ENCODE measurements around the gene MFSD1. TPM values are rescaled to one million over a fixed set of nuclear protein-coding genes. Genes with fewer than 3 reads are reported as not detected.

MFSD1 gene
- total and polyA plus RNA-seq, 2 of the 13 experiments (the other 11 are each of a cell fraction or from before 2014, with no cell fraction given), result 17.3 to 37.9 TPM

GRCh38 chr3:158808697-158809096 lies 6.8 kb downstream of the MFSD1 start:
- ChIA-PET CTCF (ENCODE audit: low intra/inter-chr PET ratio, low total read pairs) (no interaction called here), POLR2A (no interaction called here)
- H3K4me1 ChIP-seq (ENCODE audit: insufficient read depth, low read length), result no peaks in the 10 kb centered on the region
- in situ Hi-C loops (cut with HindIII; ENCODE audit: extremely low pct_ligation_motif_present, low pct_unique_long_range_greater_than_20kb), result no loop called here
- H2AFZ ChIP-seq (ENCODE audit: low read length), result no peak overlapping the region
- H3K36me3 ChIP-seq (replicated peaks in 1 of 2; ENCODE audit: control insufficient read depth in 1 of 2, insufficient read depth in 2 of 2, low read length in 2 of 2), result peaks cover 4 to 10% of the 10 kb centered on the region in 2 experiments; a peak in 4 of 5 replicates
- 94% methylated on average over 3 of the region's 3 CpGs for WGBS (ENCODE audit: low lambda C conversion rate)
- H3K4me2 ChIP-seq (ENCODE audit: low read depth, low read length), result no peak overlapping the region
- no peak overlapping the region for H3K27ac ChIP-seq (ENCODE audit: extremely low read length, insufficient read depth, low read length)
- no peak overlapping the region for H3K9ac ChIP-seq (ENCODE audit: insufficient read depth, low read depth, low read length)
- H3K4me3 ChIP-seq (replicated peaks in 1 of 3; ENCODE audit: insufficient read depth in 1 of 3, low read depth in 2 of 3, low read length in 3 of 3), result no peak overlapping the region
- H3K79me2 ChIP-seq (ENCODE audit: insufficient read depth, low read length), result no peaks in the 10 kb centered on the region
- ATAC-seq (no peak), FAIRE-seq (no peak), DNase-seq (ENCODE audit: low spot score) (no peak)
- BruUV-seq (replicated peaks), result no TSS peak
- H3K9me3 ChIP-seq (ENCODE audit: low read length), result no peaks in the 10 kb centered on the region
- TF ChIP-seq ATF7 (IDR thresholded peaks at IDR 0.05), result peak; percentile 64
- TF ChIP-seq ATF7 (CRISPR knock-in tag; IDR thresholded peaks at IDR 0.05), result no peak
- no peak for TF ChIP-seq PCBP1 (IDR thresholded peaks at IDR 0.05; ENCODE audit: borderline replicate concordance, low read depth, low read length)
- intact Hi-C loops (cut with micrococcal nuclease; ENCODE audit: unreplicated experiment), result no loop called here
- H3K27me3 ChIP-seq (ENCODE audit: control insufficient read depth in 1 of 2, insufficient read depth in 2 of 2, low read length in 2 of 2), result no peaks in the 10 kb centered on the region
- no peaks in the 10 kb centered on the region for H4K20me1 ChIP-seq (ENCODE audit: insufficient read depth, low read length)

GRCh38 chr3:158809642-158810041 lies 7.8 kb downstream of the MFSD1 start:
- H3K27ac ChIP-seq (ENCODE audit: extremely low read length, insufficient read depth, low read length), result no peak overlapping the region
- FAIRE-seq, result no peak
- POLR2A ChIA-PET, result no interaction called here

More at GRCh38 chr3:158809642-158810041, 7.8 kb downstream of the MFSD1 start:
- intact Hi-C loops (cut with micrococcal nuclease; ENCODE audit: unreplicated experiment) (no loop called here), in situ Hi-C loops (cut with HindIII; ENCODE audit: extremely low pct_ligation_motif_present, low pct_unique_long_range_greater_than_20kb) (no loop called here)
- H4K20me1 ChIP-seq (ENCODE audit: insufficient read depth, low read length), result no peaks in the 10 kb centered on the region
- no TSS peak for BruUV-seq (replicated peaks)
- H3K9ac ChIP-seq (ENCODE audit: insufficient read depth, low read depth, low read length), result no peak overlapping the region
- no peak for ATAC-seq
- CTCF ChIA-PET (ENCODE audit: low intra/inter-chr PET ratio, low total read pairs), result no interaction called here
- no peaks in the 10 kb centered on the region for H3K27me3 ChIP-seq (ENCODE audit: control insufficient read depth in 1 of 2, insufficient read depth in 2 of 2, low read length in 2 of 2)
- H3K79me2 ChIP-seq (ENCODE audit: insufficient read depth, low read length), result no peaks in the 10 kb centered on the region
- H3K4me2 ChIP-seq (ENCODE audit: low read depth, low read length), result no peak overlapping the region
- no peak for TF ChIP-seq SIX1 (CRISPR knock-in tag; IDR thresholded peaks at IDR 0.05; ENCODE audit: borderline replicate concordance)
- TF ChIP-seq PPARG (CRISPR knock-in tag; conservative IDR thresholded peaks at IDR 0.05), result no peak
- no peak for TF ChIP-seq ZNF512 (CRISPR knock-in tag; IDR thresholded peaks at IDR 0.05)
- TF ChIP-seq ZMAT3 (CRISPR knock-in tag; conservative IDR thresholded peaks at IDR 0.05), result no peak
- no peaks in the 10 kb centered on the region for H3K4me1 ChIP-seq (ENCODE audit: insufficient read depth, low read length)
- 100% methylated on average over 4 of the region's 4 CpGs for WGBS (ENCODE audit: low lambda C conversion rate)
- DNase-seq (ENCODE audit: low spot score), result no peak
- H3K4me3 ChIP-seq (replicated peaks in 1 of 3; ENCODE audit: insufficient read depth in 1 of 3, low read depth in 2 of 3, low read length in 3 of 3), result no peak overlapping the region
- no peak overlapping the region for H2AFZ ChIP-seq (ENCODE audit: low read length)
- no peaks in the 10 kb centered on the region for H3K9me3 ChIP-seq (ENCODE audit: low read length)
- H3K36me3 ChIP-seq (replicated peaks in 1 of 2; ENCODE audit: control insufficient read depth in 1 of 2, insufficient read depth in 2 of 2, low read length in 2 of 2), result peaks cover 4 to 12% of the 10 kb centered on the region in 2 experiments; a peak in 4 of 5 replicates

All from HepG2 (cell line).